ENCODE data around the gene CRLF1.

DNA sequence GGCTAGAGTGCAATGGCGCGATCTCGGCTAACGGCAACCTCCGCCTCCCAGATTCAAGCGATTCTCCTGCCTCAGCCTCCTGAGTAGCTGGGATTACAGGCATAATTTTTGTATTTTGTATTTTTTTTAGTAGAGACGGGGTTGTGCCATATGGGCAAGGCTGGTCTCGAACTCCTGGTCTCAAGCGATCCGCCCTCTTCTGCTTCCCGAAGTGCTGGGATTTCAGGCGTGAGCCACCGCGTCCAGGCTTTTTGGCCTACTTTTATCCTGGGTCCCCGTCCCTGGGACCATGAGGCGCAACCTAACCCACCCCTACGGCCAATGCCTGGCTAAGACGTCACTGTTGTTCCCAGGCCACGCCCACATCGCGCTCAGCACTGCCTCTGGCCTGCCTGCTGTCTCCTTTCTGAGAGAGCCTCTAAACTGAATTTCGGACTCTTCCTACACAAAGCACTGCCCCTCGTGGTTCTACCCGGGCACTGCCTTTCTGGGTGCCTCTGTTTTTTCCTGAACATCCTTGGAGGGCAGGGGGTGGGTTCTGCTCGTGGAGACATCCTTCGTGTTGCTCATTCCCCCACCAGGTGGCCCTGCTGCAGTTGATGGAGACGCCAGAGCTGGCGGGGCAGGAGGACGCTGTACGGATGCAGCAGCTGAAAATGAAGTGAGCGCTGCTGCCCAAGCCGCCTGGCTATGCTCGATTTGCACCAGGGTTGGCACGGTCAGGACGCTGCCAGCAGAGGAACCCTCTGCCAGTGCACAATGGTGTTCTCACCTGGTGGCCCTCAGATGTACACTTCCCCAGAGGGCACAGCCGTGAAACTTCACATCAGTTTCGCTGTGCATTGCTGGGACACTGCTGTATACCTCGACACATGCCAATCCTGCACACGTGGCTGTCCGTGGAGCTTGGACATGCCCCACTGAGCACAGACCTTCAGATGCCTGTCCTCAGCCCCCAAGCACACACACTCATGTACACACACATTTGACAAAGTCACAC is 16.0 kb downstream of the CRLF1 start:
- TF ChIP-seq, protein P1, sequence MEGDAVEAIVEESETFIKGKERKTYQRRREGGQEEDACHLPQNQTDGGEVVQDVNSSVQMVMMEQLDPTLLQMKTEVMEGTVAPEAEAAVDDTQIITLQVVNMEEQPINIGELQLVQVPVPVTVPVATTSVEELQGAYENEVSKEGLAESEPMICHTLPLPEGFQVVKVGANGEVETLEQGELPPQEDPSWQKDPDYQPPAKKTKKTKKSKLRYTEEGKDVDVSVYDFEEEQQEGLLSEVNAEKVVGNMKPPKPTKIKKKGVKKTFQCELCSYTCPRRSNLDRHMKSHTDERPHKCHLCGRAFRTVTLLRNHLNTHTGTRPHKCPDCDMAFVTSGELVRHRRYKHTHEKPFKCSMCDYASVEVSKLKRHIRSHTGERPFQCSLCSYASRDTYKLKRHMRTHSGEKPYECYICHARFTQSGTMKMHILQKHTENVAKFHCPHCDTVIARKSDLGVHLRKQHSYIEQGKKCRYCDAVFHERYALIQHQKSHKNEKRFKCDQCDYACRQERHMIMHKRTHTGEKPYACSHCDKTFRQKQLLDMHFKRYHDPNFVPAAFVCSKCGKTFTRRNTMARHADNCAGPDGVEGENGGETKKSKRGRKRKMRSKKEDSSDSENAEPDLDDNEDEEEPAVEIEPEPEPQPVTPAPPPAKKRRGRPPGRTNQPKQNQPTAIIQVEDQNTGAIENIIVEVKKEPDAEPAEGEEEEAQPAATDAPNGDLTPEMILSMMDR (IDR thresholded peaks at IDR 0.05; ENCODE audit: low read length): no peak
- TF ChIP-seq EZH2 (optimal IDR thresholded peaks at IDR 0.05; ENCODE audit: low read depth, low read length): no peak
